ENCODE data around the gene TOB1. TPM values are rescaled to one million over a fixed set of nuclear protein-coding genes. Genes with fewer than 3 reads are reported as not detected.

TOB1 gene
- total and polyA plus RNA-seq, 8 donors = 30.1 to 346 (median 80.0) TPM

GRCh38 chr17:50834429-50835300 lies 31.5 kb downstream of the TOB1 start:
- H3K4me1 ChIP-seq = peaks cover 7 to 36% (median 19%) of the 10 kb centered on the region in 4 donors
- WGBS, 5 donors = 35 to 49% (median 45%) methylated on average over 30 to 38 of the region's 38 CpGs
- H3K27me3 ChIP-seq = peaks cover 0 to 37% (median 8%) of the 10 kb centered on the region in 3 donors
- DNase-seq = peak in 1 of 2 donors; percentile 77
- no peaks in the 10 kb centered on the region for H3K36me3 ChIP-seq
- H3K9me3 ChIP-seq = no peaks in the 10 kb centered on the region
- intact Hi-C loops (cut with DNase I; ENCODE audit: low total_unique reads) = loop anchor here (5.0 kb wide), 1 partner anchor 42 kb away; no protein-coding TSS in a partner anchor
- H3K4me3 ChIP-seq = peak overlapping the region; percentile 21 to 31 (median 27)
- no peak for TF ChIP-seq POLR2A (IDR thresholded peaks at IDR 0.05)
- TF ChIP-seq EP300 (IDR thresholded peaks at IDR 0.05) = no peak
- no peak for TF ChIP-seq POLR2AphosphoS5 (IDR thresholded peaks at IDR 0.05)
- no peak for TF ChIP-seq CTCF (IDR thresholded peaks at IDR 0.05)
- peak overlapping the region in 1 of 5 donors; percentile 40 for H3K27ac ChIP-seq

DNA sequence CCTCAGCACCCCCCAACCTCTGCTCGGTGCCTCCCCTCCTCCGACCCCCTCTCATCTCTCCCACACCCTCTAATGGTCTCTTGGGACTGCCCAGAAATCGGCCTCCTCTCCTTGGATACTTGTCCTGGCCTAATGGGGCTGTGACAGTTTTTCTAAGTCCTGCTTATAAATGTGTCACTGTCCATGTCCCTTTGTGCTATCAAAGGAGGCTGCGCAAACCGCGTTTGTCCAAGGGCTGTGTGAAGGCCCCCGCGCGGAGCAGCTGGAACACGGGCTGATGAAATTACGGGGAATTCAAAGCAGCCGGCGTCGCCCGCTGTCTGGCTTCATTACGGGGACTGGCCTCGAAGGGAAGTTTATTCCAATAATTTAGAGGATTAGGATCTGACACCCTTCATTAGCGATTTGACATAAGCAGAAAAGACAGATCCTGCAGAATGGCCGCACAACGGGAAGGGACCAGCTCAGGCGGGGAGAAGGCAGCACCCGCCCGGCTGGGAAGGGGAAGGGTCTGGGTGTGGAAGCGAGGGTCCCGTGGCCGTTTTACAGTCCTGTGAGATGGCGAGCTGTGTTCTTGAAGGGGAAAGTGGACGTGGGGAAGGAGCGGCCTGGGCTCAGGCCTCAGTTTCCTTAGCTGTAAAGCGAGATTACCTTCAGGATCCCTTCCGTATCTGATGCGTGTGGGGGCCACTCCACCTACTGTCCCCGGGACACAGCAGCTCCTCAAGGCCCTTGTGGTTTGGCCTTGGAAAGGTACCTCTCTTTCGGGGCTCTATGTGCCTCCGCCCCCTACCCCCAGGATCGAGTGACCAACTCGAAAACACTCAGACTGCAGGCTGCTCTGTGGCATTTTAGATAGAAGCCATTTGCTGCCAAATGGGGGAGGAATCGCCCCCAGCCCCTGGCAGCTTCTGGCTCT lies 32.4 kb downstream of the TOB1 start:
- no peaks in the 10 kb centered on the region for H3K9me3 ChIP-seq
- H3K4me1 ChIP-seq = peaks cover 7 to 36% (median 19%) of the 10 kb centered on the region in 4 donors
- no peak overlapping the region for H3K27ac ChIP-seq
- DNase-seq = peak in 1 of 2 donors; percentile 16
- no peak overlapping the region for H3K4me3 ChIP-seq
- 88 to 96% (median 93%) methylated on average over 38 of the region's 38 CpGs for WGBS, 5 donors
- peaks cover 0 to 37% (median 8%) of the 10 kb centered on the region in 3 donors for H3K27me3 ChIP-seq
- no peaks in the 10 kb centered on the region for H3K36me3 ChIP-seq
- intact Hi-C loops (cut with DNase I; ENCODE audit: low total_unique reads) = loop anchor here (5.0 kb wide), 1 partner anchor 41 kb away; no protein-coding TSS in a partner anchor
- TF ChIP-seq POLR2A (IDR thresholded peaks at IDR 0.05) (no peak), POLR2AphosphoS5 (IDR thresholded peaks at IDR 0.05) (no peak), EP300 (IDR thresholded peaks at IDR 0.05) (no peak), CTCF (IDR thresholded peaks at IDR 0.05) (no peak)

DNA sequence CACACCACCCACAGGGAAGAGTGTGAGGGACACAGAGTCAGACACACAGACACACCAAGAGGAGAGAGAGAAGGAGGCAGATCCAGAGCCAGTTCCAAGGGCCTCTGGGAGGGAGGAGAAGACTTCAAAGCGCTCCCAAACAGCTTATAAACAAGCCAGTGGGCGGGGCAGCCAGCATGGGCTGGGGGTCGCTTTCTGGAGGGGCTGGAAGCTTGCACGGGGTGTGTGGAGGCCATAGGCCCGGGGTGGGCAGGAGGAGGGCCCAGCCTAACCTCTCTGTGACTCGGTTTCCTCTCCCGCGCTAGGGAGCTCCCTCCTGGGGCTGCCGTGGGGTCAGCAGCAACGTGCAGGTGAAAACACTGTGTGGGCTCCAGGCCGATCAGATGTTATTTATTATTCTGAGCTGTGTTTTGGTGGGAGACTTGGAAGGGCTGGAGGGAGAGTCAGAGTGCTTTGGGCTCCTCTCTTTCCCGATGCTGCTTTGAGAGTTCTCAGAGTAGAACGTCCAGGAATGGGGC lies 33.2 kb downstream of the TOB1 start:
- H3K27ac ChIP-seq = no peak overlapping the region
- H3K4me3 ChIP-seq = no peak overlapping the region
- TF ChIP-seq POLR2A (IDR thresholded peaks at IDR 0.05) (no peak), POLR2AphosphoS5 (IDR thresholded peaks at IDR 0.05) (no peak), CTCF (IDR thresholded peaks at IDR 0.05) (no peak), EP300 (IDR thresholded peaks at IDR 0.05) (no peak)
- H3K36me3 ChIP-seq = no peaks in the 10 kb centered on the region
- H3K27me3 ChIP-seq = peaks cover 0 to 37% (median 8%) of the 10 kb centered on the region in 3 donors
- DNase-seq = no peak
- 66 to 85% (median 78%) methylated on average over 12 to 13 of the region's 13 CpGs for WGBS, 5 donors
- intact Hi-C loops (cut with DNase I; ENCODE audit: low total_unique reads) = loop anchor here (5.0 kb wide), 1 partner anchor 41 kb away; no protein-coding TSS in a partner anchor
- H3K4me1 ChIP-seq = peaks cover 7 to 36% (median 19%) of the 10 kb centered on the region in 4 donors
- no peaks in the 10 kb centered on the region for H3K9me3 ChIP-seq

Measured in stomach (tissue), 9 donors.